ENCODE results near the gene NUDT9. TPM values are rescaled to one million over a fixed set of nuclear protein-coding genes. Genes with fewer than 3 reads are reported as not detected.

NUDT9 gene
- total and polyA plus RNA-seq, 2 donors (not counting 1 experiment from before 2014, with no cell fraction given) = 18.8 to 29.2 TPM

- Histone ChIP-seq H4K20me1 (ENCODE audit: control insufficient read depth, extremely low read depth, insufficient read depth, low read length) (no peaks in the 10 kb centered on the region), H3K9me3 (ENCODE audit: control insufficient read depth, insufficient read depth, low read depth, low read length) (no peaks in the 10 kb centered on the region), H3K4me3 (replicated peaks in 1 of 4; ENCODE audit: control extremely low read depth in 1 of 4, insufficient read depth in 1 of 4, low read depth in 3 of 4, low read length in 4 of 4) (no peak overlapping the region), H3K27me3 (ENCODE audit: control insufficient read depth, insufficient read depth, low read length) (no peaks in the 10 kb centered on the region), H3K36me3 (ENCODE audit: control insufficient read depth, insufficient read depth, low read length) (no peaks in the 10 kb centered on the region), H3K79me2 (ENCODE audit: control insufficient read depth, insufficient read depth, low read length) (no peaks in the 10 kb centered on the region), H3K27ac (ENCODE audit: insufficient read depth, low read length) (no peak overlapping the region), H2AFZ (ENCODE audit: low read length) (no peak overlapping the region), H3K4me1 (ENCODE audit: control insufficient read depth, extremely low read depth, insufficient read depth, low read length) (peaks cover 13% of the 10 kb centered on the region), H3K4me2 (ENCODE audit: extremely low read depth, insufficient read depth, low read length) (no peak overlapping the region), H3K9ac (ENCODE audit: insufficient read depth, low read length) (no peak overlapping the region)
- DNase-seq (ENCODE audit: low read depth in 2 of 2) = peak in 1 of 2 donors; percentile 35
- TF ChIP-seq CTCF (conservative IDR thresholded peaks at IDR 0.05 in 1 of 2, IDR thresholded peaks at IDR 0.05 in 1 of 2; ENCODE audit: low read depth in 1 of 2, low read length in 2 of 2) (no peak), EZH2 (IDR thresholded peaks at IDR 0.05; ENCODE audit: low read length, missing control alignments) (no peak)
Measured at GRCh38 chr4:87502580-87503238, 80.3 kb downstream of the NUDT9 start.

GRCh38 chr4:87505862-87506261, 83.5 kb downstream of the NUDT9 start:
- Histone ChIP-seq H3K36me3 (ENCODE audit: control insufficient read depth, insufficient read depth, low read length) (no peaks in the 10 kb centered on the region), H3K27me3 (ENCODE audit: control insufficient read depth, insufficient read depth, low read length) (no peaks in the 10 kb centered on the region), H3K4me1 (ENCODE audit: control insufficient read depth, extremely low read depth, insufficient read depth, low read length) (peaks cover 11% of the 10 kb centered on the region), H3K79me2 (ENCODE audit: control insufficient read depth, insufficient read depth, low read length) (no peaks in the 10 kb centered on the region), H3K4me3 (replicated peaks in 1 of 4; ENCODE audit: control extremely low read depth in 1 of 4, insufficient read depth in 1 of 4, low read depth in 3 of 4, low read length in 4 of 4) (no peak overlapping the region), H3K9me3 (ENCODE audit: control insufficient read depth, insufficient read depth, low read depth, low read length) (no peaks in the 10 kb centered on the region), H3K4me2 (ENCODE audit: extremely low read depth, insufficient read depth, low read length) (no peak overlapping the region), H4K20me1 (ENCODE audit: control insufficient read depth, extremely low read depth, insufficient read depth, low read length) (no peaks in the 10 kb centered on the region), H3K27ac (ENCODE audit: insufficient read depth, low read length) (no peak overlapping the region), H3K9ac (ENCODE audit: insufficient read depth, low read length) (no peak overlapping the region), H2AFZ (ENCODE audit: low read length) (no peak overlapping the region)
- TF ChIP-seq CTCF (conservative IDR thresholded peaks at IDR 0.05 in 1 of 2, IDR thresholded peaks at IDR 0.05 in 1 of 2; ENCODE audit: low read depth in 1 of 2, low read length in 2 of 2) (peak in 1 of 2 donors; percentile 13), EZH2 (IDR thresholded peaks at IDR 0.05; ENCODE audit: low read length, missing control alignments) (no peak)
- no peak for DNase-seq (ENCODE audit: low read depth in 2 of 2)

GRCh38 chr4:87506974-87507701, 84.8 kb downstream of the NUDT9 start:
- peaks cover 11% of the 10 kb centered on the region for H3K4me1 ChIP-seq (ENCODE audit: control insufficient read depth, extremely low read depth, insufficient read depth, low read length)
- no peaks in the 10 kb centered on the region for H3K79me2 ChIP-seq (ENCODE audit: control insufficient read depth, insufficient read depth, low read length)
- H3K27ac ChIP-seq (ENCODE audit: insufficient read depth, low read length) = peak overlapping the region; percentile 67
- H3K9ac ChIP-seq (ENCODE audit: insufficient read depth, low read length) = no peak overlapping the region
- no peaks in the 10 kb centered on the region for H3K9me3 ChIP-seq (ENCODE audit: control insufficient read depth, insufficient read depth, low read depth, low read length)
- no peaks in the 10 kb centered on the region for H3K36me3 ChIP-seq (ENCODE audit: control insufficient read depth, insufficient read depth, low read length)
- TF ChIP-seq EZH2 (IDR thresholded peaks at IDR 0.05; ENCODE audit: low read length, missing control alignments) (no peak), CTCF (conservative IDR thresholded peaks at IDR 0.05 in 1 of 2, IDR thresholded peaks at IDR 0.05 in 1 of 2; ENCODE audit: low read depth in 1 of 2, low read length in 2 of 2) (no peak)
- H4K20me1 ChIP-seq (ENCODE audit: control insufficient read depth, extremely low read depth, insufficient read depth, low read length) = no peaks in the 10 kb centered on the region
- peak overlapping the region; percentile 38 for H3K4me2 ChIP-seq (ENCODE audit: extremely low read depth, insufficient read depth, low read length)
- no peak overlapping the region for H3K4me3 ChIP-seq (replicated peaks in 1 of 4; ENCODE audit: control extremely low read depth in 1 of 4, insufficient read depth in 1 of 4, low read depth in 3 of 4, low read length in 4 of 4)
- no peaks in the 10 kb centered on the region for H3K27me3 ChIP-seq (ENCODE audit: control insufficient read depth, insufficient read depth, low read length)
- peak; percentile 92 to 95 for DNase-seq (ENCODE audit: low read depth in 2 of 2)
- peak overlapping the region; percentile 45 for H2AFZ ChIP-seq (ENCODE audit: low read length)

All from fibroblast of lung (primary cell).